GM19452 (cell line): Measurements from ENCODE around the gene BTBD7.

Source experiments
- ATAC-seq: cut with Tn5 transposase; IDR thresholded peaks from one replicate; pipeline ENCODE4 v1.9.1; 2021; ENCODE audit not compliant: unreplicated experiment

BTBD7 gene

DNA sequence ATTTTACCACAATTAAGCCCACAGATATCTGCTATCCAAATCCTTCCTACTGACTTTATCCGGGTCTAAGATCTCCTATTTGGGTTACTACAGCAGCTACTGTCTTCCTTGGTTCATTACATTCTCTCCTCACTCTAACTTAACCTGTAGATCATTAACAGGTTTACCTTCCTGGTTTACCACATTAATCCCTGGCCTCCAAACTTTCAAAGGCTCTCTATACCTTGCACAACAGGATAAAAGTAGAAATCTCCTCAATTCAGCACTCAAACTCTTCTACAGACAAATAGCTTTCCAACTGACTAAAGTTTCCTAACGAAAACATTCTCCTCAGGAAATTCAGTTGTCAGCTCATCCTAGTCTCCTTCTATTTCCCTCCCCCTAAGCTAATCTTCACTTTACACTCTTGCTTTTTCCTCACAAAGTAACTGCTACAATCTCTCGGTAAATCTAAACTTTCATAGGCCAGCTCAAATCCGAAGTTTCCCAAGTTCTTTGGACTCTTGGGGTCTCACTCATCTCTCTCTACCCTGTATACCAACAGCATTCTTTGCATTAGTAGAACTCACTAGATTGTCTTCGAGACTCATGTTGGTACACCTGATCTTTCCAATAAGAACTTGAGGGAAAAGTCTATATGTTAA is 2.7 kb downstream of the BTBD7 start:
- no peak for ATAC-seq

DNA sequence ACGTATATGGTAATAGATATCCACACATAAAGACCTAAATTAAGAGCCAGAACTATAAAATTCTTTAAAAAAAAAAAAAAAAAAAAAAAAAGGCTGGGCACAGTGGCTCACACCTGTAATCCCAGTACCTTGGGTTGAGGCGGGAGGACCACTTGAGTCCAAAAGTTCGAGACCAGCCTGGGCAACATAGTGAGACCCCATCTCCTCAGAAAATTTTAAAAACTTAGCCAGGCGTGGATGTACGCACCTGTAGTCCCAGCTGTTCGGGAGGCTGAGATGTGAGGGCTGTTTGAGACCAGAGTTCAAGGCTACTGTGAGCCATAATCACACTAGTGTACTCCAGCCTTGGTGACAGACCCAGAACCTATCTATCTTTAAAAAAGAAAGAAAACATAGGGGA is 4.3 kb downstream of the BTBD7 start:
- no peak for ATAC-seq

DNA sequence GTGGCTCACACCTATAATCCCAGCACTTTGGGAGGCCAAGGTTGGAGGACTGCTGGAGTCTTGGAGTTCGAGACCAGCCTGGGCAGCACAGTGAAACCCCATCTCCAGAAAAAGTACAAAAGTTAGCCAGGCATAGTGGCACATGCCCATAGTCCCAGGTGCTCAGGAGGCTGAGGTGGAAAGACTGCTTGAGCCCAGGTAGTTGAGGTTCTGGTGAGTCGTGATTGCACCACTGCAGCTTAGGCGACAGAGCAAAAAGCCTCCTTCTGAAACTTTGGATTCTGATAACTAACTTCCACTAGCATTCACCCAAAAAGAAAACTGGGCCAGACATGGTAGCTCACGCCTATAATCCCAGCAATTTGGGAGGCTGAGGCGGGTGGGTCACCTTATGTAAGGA is 6.6 kb downstream of the BTBD7 start:
- no peak for ATAC-seq

DNA sequence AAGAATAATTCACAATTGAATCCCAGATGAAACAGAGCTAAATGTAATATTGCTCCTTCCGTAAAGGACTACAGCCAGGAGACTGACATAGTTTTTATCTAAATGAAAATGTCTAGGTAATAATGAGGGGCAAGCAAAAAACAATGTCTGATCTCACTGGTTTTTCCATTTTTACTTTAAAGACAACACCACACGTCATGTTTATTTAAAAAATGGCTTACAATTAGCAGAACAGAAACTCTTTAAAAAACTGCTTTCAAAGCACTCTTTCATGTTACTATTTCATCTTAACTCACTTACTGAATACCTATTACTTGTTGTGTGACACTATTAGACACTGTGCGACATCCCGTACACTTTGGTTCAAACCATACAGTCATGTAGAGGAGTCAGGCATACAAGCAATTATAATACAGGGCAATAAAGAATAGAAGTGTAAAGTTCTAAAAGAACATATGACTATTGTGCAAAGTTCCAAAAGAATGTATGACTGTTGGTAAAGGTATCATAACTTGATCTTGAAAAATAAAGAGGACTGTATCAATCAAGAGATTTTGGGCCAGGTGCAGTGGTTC is 9.1 kb downstream of the BTBD7 start:
- ATAC-seq: no peak

DNA sequence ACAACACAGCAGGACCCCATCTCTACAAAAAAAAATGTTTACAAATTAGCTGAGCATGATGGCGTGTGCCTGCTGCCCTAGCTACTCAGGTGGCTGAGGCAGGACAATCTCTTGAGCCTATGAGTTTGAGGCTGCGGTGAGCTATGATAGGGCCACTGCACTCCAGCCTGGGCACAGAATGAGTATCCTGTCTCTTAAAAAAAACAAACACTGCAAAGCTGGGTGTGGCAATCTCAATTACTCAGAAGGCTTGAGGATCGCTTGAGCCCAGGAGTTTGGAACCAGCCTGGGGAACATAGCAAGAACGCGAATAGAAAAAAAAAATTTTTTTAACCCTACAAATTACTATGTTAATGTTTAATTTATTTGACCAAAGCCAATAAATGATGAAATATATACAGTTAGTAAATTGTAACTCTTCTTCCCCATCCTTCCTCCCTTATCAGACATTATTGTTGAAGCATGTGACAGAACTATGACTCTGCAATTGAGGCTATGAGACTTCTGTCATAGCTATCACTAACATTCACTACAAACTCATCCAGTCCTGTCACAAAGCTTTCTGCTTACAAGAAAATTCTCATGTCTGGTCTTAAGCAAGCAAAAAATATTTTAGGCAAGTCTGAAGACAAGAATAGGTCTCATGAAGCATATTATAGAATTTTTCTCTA is 9.8 kb downstream of the BTBD7 start:
- ATAC-seq: no peak

DNA sequence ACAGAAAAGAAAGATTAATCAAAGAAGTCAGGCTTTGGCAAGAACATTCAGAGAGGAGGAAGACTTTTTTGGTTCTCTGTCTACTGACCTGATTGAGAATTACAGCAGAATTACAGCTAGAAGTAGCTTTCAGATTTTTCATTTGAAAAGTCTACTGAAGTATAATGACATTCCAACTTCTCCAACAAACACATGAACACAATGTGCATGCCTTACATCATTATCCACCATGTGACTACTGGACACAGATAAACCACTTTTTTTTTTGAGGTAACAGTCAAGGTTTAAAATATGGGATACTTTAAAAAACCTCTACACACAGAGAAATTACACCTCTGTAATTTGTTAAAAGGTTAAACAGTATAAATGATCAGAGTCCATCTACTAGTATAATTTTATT is 12.3 kb downstream of the BTBD7 start:
- no peak for ATAC-seq

DNA sequence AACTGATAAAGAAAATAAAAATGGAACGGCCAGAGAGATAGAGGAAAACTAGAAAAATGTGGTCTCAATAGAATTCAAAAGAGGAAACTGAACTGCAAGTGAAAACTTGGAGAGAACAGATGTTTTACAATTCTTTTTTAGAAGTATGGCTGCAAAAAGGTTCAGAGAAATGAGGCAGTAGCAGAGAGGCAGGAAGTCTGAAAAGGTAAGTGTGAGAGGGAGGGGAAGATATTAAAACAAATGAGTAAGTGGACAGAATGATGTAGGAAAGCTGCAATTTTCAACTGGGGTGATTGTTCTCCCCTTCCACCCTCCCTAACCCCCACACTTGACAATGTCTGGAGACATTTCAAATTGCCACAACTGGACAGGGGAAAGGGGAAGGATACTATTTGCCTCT is 12.9 kb downstream of the BTBD7 start:
- no peak for ATAC-seq

DNA sequence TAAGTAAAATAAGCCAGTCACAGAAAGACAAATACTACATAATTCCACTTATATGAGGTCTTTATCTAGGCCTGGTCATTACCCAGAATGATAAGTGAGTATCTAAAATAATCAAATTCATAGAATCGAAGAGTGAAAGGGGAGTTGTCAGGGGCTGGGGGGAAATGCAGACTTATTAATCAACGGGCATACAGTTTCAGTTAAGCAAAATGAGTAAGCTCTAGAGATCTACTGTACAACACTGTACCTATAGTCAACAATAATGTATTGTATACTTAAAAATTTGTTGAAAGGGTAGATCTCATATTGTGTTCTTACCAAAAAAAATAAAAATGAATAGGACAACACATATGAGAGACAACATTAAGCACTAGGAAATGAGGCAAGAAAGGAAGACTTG is 13.3 kb downstream of the BTBD7 start:
- no peak for ATAC-seq

DNA sequence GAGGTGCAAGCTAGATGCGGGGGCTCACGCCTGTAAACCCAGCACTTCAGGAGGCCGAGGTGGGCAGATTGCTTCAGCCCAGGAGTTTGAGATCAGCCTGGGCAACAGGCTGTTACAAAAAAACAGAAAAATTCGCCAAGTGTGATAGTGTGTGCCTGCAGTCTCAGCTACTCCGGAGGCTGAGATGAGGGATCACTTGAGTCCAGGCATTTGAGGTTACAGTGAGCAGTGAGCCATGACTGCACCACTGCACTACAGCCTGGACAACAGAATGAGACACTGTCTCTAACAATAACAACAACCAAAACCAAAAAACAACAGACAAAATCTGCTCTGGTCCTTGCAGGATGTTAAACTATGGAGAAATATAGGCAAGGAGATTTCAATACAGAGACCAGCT is 13.9 kb downstream of the BTBD7 start:
- ATAC-seq: no peak

DNA sequence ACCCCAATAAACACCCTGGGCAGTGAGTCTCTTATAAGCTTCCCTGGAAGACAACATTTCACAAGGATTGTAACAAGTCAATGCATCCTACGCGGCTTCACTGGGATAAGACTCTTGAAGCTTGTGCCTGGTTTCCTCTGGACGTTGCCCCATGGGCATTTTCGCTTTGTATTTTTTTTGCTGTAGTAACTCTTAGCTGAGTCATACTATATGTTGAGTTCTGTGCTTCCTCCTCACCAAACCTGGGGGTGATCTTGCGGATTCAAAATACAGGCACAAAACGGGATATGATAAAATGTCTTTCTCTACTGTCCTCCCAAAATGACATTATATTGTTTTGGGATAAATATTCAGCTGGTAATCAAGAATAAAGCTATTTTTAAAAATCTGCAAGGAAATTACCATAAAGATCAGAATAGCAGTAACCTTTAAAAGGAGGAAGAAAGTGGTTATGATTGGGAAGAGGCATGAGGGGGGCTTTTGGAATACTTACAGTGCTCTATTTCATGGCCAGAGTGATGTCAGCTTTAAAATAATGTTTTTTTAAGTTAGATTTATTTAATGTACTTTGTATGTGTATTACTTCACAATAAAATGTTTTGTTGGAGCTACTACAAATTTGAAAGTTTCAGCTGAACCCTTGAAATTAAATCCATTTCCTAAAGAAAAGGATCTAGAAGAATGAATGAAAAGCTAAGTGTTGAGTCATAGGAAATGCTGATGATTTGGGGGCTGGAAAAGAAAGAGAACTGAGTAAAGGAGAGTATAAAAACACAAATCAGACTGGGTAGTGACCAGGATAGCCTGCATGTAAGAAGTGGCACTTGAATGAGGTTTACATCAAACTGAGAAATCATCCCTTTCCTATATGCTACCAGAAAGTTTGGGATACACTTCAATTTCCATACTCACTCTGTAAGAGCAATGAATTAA is 14.7 kb downstream of the BTBD7 start:
- no peak for ATAC-seq

DNA sequence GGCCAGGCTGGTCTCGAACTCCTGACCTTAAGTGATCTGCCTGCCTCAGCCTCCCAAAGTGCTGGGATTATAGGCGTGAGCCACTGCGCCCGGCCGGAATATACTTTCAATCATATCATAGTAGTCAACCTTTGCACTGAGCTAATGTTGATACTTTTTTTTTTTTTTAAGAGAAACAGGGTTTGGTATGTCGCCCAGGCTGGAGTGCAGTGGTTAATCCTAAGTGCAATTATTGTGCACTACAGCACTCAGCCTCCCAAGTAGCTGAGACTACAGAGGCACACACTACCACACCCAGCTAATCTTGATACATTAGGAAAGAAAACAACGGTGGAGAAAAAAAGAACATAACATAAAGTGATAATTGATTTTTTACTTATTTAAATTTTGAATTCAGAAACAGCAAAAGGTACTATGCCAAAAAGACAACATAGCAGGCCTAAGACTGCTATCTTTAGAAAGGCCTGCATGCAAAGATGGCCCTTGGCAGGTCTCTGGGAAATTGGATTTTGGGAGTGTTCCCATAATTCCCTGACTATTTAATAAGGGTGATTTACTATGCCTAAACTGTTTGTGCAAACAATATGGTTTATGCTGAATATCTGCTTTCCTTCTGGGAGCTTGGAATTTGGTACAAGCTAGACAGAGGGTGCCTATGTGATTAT is 15.5 kb downstream of the BTBD7 start:
- ATAC-seq: no peak

DNA sequence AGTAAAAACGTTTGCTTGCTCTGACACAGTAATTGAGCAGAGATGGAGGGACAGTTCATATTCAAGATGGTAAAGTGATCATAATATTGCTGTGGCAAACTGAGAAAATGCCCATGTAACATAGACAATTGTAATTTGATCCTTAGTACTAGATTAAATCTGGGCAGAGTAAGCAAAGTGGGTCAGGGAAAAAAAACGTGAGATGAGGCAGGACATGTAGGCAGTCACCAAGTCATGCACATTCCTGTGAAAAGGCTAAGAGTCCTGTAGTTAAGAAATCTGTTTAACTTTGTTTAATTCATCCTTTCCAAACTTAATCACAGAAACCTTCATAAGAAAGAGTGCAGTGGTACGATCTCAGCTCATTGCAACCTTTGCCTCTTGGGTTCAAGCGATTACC is 16.1 kb downstream of the BTBD7 start:
- no peak for ATAC-seq

DNA sequence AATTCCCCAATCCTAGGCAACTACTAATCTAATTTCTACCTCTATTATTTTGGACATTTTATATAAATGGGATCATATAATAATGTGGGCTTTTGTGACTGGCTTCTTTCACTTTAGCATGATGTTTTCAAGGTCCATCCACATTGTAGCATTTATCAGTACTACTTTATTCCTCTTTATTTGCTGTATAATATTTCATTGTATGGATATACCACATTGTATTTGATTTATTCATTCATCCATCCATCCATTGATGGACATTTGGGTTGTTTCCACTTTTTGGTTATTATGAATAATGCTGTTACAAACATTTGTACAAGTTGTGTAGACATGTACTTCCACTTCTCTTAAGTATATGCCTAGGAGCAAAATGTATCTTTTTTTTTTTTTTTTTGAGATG is 17.3 kb downstream of the BTBD7 start:
- ATAC-seq: no peak

DNA sequence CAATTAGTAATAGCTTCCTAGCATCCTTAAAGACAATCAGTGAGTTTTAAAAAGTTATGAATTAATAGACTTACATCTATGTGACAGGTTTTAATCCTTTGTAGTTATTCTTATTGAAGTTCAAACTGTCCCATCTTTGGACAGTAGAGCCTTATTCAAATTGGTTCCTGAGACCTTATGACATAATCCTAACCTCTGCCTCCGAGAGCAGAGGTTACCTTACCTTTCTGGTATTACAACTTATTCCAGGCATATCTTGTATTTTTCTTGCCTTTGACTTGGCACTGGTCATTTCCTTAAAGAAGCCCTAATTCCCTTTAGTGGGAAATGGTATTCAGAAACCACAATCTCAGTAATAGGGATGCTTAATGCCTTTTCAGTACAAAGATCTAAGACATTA is 21.8 kb downstream of the BTBD7 start:
- no peak for ATAC-seq

DNA sequence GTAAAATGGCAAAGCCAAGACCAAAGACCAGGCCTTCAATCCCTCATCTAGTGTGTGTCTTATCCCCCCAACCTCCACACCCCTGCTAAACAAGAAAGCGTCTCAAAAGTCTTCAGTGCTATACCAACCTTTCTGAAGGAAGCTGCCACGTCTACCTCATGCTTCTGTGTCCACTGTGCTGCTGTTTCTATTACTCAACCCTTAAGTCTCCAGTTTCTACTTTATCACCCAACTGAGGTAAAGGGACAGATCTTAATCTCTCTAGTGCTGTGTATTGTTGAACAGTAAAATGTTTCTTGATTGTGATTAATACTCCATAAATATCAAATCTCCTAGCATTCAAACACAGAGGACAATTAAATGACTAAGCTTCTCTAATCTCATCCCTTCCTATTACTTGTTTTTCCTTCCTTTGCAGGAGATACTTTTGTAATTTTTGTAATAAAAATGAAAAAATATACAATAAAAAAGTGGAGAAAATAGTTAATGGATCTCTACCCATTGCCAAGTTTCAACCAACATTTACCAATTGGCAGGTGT is 23.3 kb downstream of the BTBD7 start:
- ATAC-seq: no peak

DNA sequence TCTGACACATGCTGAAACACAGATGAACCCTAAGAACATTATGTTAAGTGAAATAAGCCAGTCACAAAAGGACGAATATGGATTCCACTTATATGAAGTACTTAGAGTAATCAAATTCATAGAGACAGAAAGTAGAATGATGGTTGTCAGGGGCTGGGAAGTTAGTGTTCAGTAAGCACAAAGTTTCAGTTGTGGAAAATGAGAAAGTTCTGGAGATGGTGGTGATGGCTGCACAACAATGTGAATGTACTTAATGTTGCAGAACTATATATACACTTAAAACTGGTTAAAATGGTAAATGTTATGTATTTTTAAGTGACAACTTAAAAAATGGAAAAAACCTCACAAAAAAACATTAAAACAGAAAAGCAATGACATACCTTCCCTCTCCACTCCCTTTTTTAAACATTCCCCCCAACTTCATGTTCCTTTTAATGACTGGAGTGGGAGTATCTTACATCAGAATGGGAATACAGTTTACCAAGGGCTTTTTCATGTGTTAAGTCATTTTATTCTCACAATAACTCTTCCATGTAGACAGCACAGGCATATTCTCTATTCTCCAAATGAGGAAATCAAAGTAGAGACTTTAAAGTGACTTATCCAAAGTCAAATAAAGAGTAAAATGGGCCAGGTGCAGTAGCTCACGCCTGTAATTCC is 24.0 kb downstream of the BTBD7 start:
- ATAC-seq: no peak

DNA sequence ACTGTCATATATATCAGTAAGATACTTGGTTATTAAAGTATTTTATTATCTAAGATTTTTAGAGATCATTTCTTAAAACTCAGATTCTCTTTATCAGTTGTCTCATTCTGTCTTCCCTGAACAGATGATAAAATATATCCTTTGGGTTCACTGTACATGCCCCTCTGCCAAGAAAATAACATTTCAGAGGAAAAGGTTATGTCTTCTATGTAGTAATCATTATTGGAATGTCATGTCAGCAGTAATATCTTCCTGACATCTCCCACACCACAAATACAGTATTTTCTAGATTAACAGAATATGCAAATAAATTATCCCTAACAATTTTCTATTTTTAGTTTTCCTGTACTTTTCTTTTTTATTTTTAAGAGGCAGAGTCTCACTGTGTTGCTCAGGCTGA is 26.0 kb downstream of the BTBD7 start:
- ATAC-seq: no peak

DNA sequence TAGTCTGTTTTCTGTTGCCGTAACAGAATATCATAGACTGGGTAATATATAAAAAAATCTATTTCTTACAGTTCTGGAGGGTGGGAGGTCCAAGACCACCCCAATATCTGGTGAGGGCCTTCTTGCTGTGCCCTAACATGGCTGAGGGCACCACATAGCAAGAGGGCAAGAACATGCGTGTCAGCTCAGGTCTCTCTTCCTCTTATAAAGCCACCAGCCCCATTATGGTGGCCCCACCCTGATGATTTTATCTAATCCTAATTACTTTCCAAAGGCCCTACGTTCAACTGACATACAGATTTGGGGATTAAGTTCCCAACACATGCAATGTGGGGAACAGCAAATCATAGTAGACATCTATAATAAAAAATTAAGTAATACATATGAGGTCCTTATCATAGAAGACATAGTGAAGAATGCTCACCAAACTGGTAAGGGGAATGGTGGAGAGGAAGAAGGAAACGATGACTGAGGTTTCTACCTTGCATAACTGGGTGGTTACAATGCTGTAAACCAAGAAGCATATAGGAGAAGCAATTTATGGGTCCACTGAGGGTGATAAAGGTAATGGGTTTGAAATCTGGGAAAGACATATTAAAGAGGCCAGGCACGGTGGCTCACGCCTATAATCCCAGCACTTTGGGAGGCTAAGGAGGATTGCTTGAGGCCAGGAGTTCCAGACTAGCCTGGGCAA is 27.0 kb downstream of the BTBD7 start:
- no peak for ATAC-seq

DNA sequence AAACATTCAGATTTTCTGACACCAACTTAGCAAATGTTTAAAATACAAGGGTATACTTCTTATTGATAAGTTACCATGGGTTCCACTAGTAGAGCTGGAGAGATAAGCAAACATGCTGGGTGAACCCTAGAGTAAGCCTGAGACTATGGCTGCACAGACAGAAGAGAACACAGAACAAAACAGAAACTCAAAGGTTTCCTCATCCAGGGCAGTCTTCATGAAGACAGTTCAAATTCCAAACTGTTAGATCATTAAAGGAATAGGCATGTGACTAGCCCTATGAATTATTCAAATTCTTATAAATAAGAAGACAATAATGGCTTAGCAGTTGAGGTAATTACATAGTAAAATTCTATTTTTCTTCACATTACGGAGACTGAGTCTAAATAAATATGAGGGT is 28.1 kb downstream of the BTBD7 start:
- ATAC-seq: no peak

DNA sequence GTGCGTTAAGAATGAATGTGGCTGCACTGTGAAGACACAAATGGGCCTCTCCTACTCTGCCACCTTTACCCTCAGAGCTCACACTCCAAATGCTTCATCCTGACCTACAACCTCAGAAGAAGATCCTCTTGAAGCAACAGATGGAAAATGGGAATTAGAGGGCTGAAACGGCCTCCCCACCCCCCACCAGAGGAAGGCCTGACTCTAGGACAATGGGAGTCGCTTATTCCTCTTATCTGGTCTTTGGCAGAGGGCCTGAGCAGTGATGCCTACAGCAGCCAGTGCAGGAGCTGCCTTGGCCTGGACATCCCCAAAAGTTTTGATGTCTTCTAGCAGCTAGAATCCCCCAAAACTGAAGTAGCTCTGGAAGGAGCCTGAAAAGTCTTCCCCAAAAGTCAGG is 29.2 kb downstream of the BTBD7 start:
- ATAC-seq: no peak
